Esophagus squamous epithelium (tissue), 4 donors: Measurements from ENCODE around the gene CDKAL1.

Source experiments
- POLR2A ChIP-seq, 4 donors: fragments of 450-650 bp; IDR thresholded peaks; one replicate each; pipeline ENCODE4 v1.6.1; 2017; ENCODE audit warnings: antibody characterized with exemption in 4 of 4, mild to moderate bottlenecking in 4 of 4, moderate library complexity in 3 of 4
- TF ChIP-seq, protein P1 (sequence below), 6 experiments: fragments of 450-650 bp in 4 of 6; fragments of 200-600 bp in 2 of 6; sonication (generic) in 2 of 6; IDR thresholded peaks; one replicate each; pipeline ENCODE4 v1.5.1; 2016 to 2019; ENCODE audit warnings: antibody characterized with exemption in 6 of 6, mild to moderate bottlenecking in 4 of 6, moderate library complexity in 4 of 6

DNA sequence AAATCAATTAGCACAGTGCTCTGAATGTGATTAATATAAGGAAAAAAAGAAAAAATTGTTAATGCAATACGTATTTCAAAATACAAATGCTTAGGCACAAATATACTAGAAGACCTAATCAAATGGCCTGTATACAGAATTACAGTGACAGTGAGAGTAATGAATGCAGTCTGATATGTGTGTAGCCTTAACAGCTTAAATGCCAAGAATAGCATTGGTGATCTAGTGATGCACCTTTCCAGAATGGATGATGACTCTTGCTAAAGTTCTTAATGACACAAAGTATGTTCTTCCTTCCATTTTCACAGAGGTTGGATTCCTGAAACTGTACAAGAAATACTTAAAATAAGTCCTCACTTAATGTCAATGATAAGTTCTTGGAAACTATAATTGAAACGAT is 131.0 kb downstream of the CDKAL1 start:
- TF ChIP-seq, protein P1, sequence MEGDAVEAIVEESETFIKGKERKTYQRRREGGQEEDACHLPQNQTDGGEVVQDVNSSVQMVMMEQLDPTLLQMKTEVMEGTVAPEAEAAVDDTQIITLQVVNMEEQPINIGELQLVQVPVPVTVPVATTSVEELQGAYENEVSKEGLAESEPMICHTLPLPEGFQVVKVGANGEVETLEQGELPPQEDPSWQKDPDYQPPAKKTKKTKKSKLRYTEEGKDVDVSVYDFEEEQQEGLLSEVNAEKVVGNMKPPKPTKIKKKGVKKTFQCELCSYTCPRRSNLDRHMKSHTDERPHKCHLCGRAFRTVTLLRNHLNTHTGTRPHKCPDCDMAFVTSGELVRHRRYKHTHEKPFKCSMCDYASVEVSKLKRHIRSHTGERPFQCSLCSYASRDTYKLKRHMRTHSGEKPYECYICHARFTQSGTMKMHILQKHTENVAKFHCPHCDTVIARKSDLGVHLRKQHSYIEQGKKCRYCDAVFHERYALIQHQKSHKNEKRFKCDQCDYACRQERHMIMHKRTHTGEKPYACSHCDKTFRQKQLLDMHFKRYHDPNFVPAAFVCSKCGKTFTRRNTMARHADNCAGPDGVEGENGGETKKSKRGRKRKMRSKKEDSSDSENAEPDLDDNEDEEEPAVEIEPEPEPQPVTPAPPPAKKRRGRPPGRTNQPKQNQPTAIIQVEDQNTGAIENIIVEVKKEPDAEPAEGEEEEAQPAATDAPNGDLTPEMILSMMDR (IDR thresholded peaks at IDR 0.05), result no peak
- no peak for TF ChIP-seq POLR2A (IDR thresholded peaks at IDR 0.05)
